ENCODE data around the gene ZC3H4. TPM values are rescaled to one million over a fixed set of nuclear protein-coding genes. Genes with fewer than 3 reads are reported as not detected.
A peak's percentile ranks its signal among the peaks of the same experiment; 100 is the strongest.
"Not testable (repeated sequence)": the region's sequence is repeated elsewhere in the genome, so short reads cannot be mapped to it uniquely, and the experiment has no call there.

ZC3H4 gene
- total and polyA plus RNA-seq, 4 donors = 9.5 to 35.2 (median 24.4) TPM

DNA sequence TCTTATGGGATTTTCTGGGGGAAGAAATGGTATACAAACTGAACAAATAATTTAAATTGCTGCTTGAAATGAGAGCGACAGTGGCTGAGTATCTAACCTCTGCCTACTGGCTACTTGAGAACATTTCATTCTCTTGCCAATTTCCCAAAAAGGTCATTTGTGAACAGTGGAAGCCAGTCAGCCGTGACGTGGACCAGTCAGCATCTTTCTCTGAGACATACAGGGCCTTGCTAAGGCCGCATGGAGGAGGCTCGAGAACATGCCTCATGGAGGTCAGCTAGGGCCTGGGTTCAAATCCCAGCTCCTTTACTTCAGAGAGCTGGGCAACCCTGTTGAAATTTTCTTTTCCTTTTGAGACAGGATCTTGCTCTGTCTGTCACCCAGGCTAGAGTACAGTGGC, 20.3 kb downstream of the ZC3H4 start:
- Histone ChIP-seq H3K9me3 (ENCODE audit: control insufficient read depth, insufficient read depth, low read length) (no peaks in the 10 kb centered on the region), H3K27me3 (ENCODE audit: control insufficient read depth, insufficient read depth, low read length) (no peaks in the 10 kb centered on the region), H3K4me1 (ENCODE audit: control insufficient read depth, insufficient read depth, low read length) (peaks cover 42% of the 10 kb centered on the region), H3K36me3 (ENCODE audit: control insufficient read depth, insufficient read depth, low read length) (peaks cover 74% of the 10 kb centered on the region), H3K4me3 (ENCODE audit: low read depth, low read length) (no peak overlapping the region), H3K27ac (ENCODE audit: low read depth, low read length) (no peak overlapping the region)
- WGBS (ENCODE audit: insufficient coverage) = 81% methylated on average over 5 of the region's 5 CpGs
- DNase-seq (ENCODE audit: low read depth in 4 of 6, low spot score in 6 of 6) = no peak

DNA sequence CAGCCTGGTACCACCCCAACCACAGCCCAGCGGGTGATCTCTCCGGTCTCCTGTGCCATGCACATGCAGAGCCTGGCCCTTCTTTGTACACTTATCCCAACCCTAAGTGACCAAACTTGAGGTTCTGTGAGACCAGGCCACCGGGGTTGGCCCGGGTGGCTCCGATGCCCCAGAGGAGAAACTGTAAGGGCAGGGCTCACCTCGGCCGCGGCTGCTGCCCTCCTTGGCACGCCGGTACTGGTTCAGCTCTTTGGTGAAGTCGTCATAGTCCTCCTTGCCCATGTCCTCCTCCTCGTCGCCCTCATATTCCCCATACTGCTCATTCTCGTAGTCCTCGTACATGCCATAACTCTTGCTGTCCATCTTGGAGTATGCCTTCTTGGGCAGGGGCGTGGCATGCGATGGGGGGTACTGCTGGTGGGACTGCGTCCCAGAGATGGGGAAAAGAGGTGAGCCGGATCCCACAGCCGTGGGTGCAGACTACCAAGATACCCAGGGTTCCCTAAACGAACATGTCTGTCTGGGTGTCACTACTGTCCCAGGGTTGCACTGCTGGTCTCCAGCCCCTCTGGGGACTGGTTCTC, 23.7 kb downstream of the ZC3H4 start:
- H3K27me3 ChIP-seq (ENCODE audit: control insufficient read depth, insufficient read depth, low read length) = no peaks in the 10 kb centered on the region
- peaks cover 92% of the 10 kb centered on the region for H3K36me3 ChIP-seq (ENCODE audit: control insufficient read depth, insufficient read depth, low read length)
- WGBS (ENCODE audit: insufficient coverage) = 98% methylated on average over 21 of the region's 21 CpGs
- H3K4me3 ChIP-seq (ENCODE audit: low read depth, low read length) = no peak overlapping the region
- H3K4me1 ChIP-seq (ENCODE audit: control insufficient read depth, insufficient read depth, low read length) = peaks cover 10% of the 10 kb centered on the region
- no peak overlapping the region for H3K27ac ChIP-seq (ENCODE audit: low read depth, low read length)
- DNase-seq (ENCODE audit: low read depth in 4 of 6, low spot score in 6 of 6) = no peak
- H3K9me3 ChIP-seq (ENCODE audit: control insufficient read depth, insufficient read depth, low read length) = no peaks in the 10 kb centered on the region

DNA sequence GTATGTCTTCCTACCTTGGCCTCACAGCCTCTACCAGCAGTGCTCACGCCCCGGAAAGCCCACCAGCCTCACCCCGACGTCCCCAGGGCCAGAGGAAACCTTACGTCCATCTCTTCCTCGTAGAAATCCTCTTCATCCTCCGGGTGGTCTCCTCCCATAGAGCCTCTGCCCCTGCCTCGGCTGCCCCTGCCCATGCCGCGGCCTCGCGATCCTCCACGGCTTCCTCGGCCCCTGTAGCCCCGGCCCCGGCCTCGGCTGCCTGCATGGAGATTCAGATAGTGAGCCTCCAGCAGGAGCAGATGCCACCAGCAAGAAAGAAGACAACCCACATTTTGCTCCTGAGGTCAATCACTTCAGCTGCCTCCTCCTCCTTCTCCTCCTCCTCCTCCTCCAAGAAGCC, 27.3 kb downstream of the ZC3H4 start:
- Histone ChIP-seq H3K27me3 (ENCODE audit: control insufficient read depth, insufficient read depth, low read length) (no peaks in the 10 kb centered on the region), H3K27ac (ENCODE audit: low read depth, low read length) (no peak overlapping the region), H3K9me3 (ENCODE audit: control insufficient read depth, insufficient read depth, low read length) (no peaks in the 10 kb centered on the region), H3K36me3 (ENCODE audit: control insufficient read depth, insufficient read depth, low read length) (peaks cover 95% of the 10 kb centered on the region), H3K4me3 (ENCODE audit: low read depth, low read length) (no peak overlapping the region), H3K4me1 (ENCODE audit: control insufficient read depth, insufficient read depth, low read length) (no peaks in the 10 kb centered on the region)
- no peak for DNase-seq (ENCODE audit: low read depth in 4 of 6, low spot score in 6 of 6)
- 98% methylated on average over 17 of the region's 17 CpGs for WGBS (ENCODE audit: insufficient coverage)

DNA sequence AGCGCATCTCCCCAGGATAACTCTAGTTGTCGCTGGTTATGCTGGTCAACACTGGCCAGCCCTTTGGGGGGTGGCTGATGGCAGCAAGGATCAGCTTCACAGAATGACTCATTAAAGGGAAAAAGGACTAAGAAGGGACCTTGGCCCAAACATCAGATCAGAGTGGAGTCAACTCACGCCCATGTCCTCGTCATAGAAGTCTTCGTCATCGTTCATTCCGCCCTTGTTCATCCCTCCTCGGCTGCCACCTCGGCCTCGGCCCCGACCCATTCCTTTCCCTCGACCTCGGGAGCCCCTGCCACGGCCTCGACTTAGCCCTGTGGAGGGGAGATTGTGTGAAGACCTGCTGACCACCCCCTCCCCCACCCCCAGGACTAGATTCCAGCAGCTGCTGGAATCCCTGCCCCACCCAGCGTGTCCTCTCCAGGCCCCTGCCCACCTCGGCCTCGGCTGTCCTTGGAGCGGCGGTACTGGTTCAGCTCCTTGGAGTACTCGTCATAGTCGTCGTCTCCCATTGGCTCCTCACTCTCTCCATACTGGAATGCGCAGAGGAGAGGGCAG, 28.6 kb downstream of the ZC3H4 start:
- no peak overlapping the region for H3K27ac ChIP-seq (ENCODE audit: low read depth, low read length)
- H3K27me3 ChIP-seq (ENCODE audit: control insufficient read depth, insufficient read depth, low read length) = no peaks in the 10 kb centered on the region
- WGBS (ENCODE audit: insufficient coverage) = 95% methylated on average over 17 of the region's 24 CpGs
- no peak overlapping the region for H3K4me3 ChIP-seq (ENCODE audit: low read depth, low read length)
- H3K36me3 ChIP-seq (ENCODE audit: control insufficient read depth, insufficient read depth, low read length) = peaks cover 96% of the 10 kb centered on the region
- no peak for DNase-seq (ENCODE audit: low read depth in 4 of 6, low spot score in 6 of 6)
- no peaks in the 10 kb centered on the region for H3K9me3 ChIP-seq (ENCODE audit: control insufficient read depth, insufficient read depth, low read length)
- H3K4me1 ChIP-seq (ENCODE audit: control insufficient read depth, insufficient read depth, low read length) = no peaks in the 10 kb centered on the region

DNA sequence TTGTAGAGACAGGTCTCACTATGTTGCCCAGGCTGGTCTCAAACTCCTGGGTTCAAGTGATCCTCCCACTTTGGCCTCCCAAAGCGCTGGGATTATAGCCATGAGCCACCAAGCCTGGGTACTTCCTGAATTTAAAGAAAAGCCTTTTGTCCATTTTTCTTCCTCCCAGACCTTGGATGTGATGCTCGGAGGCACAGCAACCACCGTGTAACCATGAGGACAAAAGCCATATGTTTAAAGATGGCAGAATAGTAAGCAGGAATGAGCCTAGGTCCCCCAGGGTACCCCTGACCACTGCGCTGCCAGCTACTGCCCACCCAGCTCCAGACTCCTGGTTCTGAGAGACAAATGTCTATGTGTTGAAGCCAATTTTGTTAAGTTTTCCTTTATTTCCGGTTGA, 31.1 kb downstream of the ZC3H4 start:
- Histone ChIP-seq H3K27me3 (ENCODE audit: control insufficient read depth, insufficient read depth, low read length) (no peaks in the 10 kb centered on the region), H3K27ac (ENCODE audit: low read depth, low read length) (no peak overlapping the region), H3K4me1 (ENCODE audit: control insufficient read depth, insufficient read depth, low read length) (no peaks in the 10 kb centered on the region), H3K4me3 (ENCODE audit: low read depth, low read length) (no peak overlapping the region), H3K9me3 (ENCODE audit: control insufficient read depth, insufficient read depth, low read length) (no peaks in the 10 kb centered on the region), H3K36me3 (ENCODE audit: control insufficient read depth, insufficient read depth, low read length) (peaks cover 92% of the 10 kb centered on the region)
- no peak for DNase-seq (ENCODE audit: low read depth in 4 of 6, low spot score in 6 of 6)
- 90% methylated on average over 2 of the region's 5 CpGs for WGBS (ENCODE audit: insufficient coverage)

DNA sequence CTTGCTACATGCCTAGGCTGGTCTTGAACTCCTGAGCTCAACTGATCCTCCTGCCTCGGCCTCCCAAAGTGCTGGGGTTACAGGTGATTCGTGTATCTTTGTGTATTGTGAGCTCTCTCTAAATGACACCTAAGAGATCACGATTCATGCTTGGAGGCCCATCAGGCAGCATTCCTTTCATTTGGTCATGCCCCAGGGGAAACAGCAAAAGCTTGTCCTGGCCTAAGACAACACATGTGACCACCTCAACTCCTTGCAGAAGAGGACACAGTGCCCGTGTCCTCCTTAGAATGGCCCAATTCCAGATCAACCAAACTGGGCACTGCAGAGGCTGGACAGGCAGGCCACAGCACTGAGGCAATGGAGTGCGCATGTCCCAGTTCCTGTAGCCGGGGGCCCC, 32.5 kb downstream of the ZC3H4 start:
- H3K27me3 ChIP-seq (ENCODE audit: control insufficient read depth, insufficient read depth, low read length) = no peaks in the 10 kb centered on the region
- no peak for DNase-seq (ENCODE audit: low read depth in 4 of 6, low spot score in 6 of 6)
- peaks cover 3% of the 10 kb centered on the region for H3K4me1 ChIP-seq (ENCODE audit: control insufficient read depth, insufficient read depth, low read length)
- 88% methylated on average over 6 of the region's 6 CpGs for WGBS (ENCODE audit: insufficient coverage)
- peaks cover 94% of the 10 kb centered on the region for H3K36me3 ChIP-seq (ENCODE audit: control insufficient read depth, insufficient read depth, low read length)
- no peak overlapping the region for H3K27ac ChIP-seq (ENCODE audit: low read depth, low read length)
- H3K9me3 ChIP-seq (ENCODE audit: control insufficient read depth, insufficient read depth, low read length) = no peaks in the 10 kb centered on the region
- no peak overlapping the region for H3K4me3 ChIP-seq (ENCODE audit: low read depth, low read length)

DNA sequence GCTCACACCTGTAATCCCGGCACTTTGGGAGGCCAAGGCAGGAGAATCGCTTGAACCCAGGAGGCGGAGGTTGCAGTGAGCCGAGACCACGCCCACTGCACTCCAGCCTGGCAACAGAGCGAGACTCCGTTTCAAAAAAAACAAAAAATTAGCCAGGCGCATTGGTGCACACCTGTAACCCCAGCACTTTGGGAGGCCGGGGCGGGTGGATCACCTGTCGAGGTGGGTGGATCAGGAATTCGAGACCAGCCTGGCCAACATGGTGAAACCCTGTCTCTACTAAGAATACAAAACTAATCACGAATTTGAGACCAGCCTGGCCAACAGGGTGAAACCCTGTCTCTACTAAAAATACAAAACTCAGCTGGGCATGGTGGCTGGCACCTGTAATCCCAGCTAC, 35.2 kb downstream of the ZC3H4 start:
- not testable (repeated sequence) for H3K9me3 ChIP-seq (ENCODE audit: control insufficient read depth, insufficient read depth, low read length); H3K27ac ChIP-seq (ENCODE audit: low read depth, low read length); DNase-seq (ENCODE audit: low read depth in 4 of 6, low spot score in 6 of 6); H3K4me3 ChIP-seq (ENCODE audit: low read depth, low read length); H3K27me3 ChIP-seq (ENCODE audit: control insufficient read depth, insufficient read depth, low read length)
- WGBS (ENCODE audit: insufficient coverage) = 98% methylated on average over 12 of the region's 13 CpGs
- Histone ChIP-seq H3K4me1 (ENCODE audit: control insufficient read depth, insufficient read depth, low read length) (peaks cover 16% of the 10 kb centered on the region), H3K36me3 (ENCODE audit: control insufficient read depth, insufficient read depth, low read length) (peaks cover 95% of the 10 kb centered on the region)

DNA sequence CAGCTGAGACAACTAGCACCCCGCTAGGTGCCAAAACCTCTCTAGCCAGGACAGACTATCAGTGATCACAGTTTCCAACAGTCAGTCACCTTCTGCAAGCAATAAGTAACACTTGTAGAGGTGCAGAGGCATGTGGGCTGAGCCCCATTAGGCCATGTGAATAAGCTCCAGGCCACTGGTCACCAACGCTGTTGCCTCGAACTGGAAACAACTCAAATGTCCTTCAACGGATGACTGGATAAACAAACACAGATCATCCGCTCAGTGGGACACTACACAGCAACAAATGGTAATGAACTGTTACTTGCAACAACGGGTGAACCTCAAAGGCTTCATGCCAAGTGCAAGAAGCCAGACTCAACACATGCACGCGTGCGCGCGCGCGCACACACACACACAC, 37.6 kb downstream of the ZC3H4 start:
- Histone ChIP-seq H3K27me3 (ENCODE audit: control insufficient read depth, insufficient read depth, low read length) (no peaks in the 10 kb centered on the region), H3K4me3 (ENCODE audit: low read depth, low read length) (no peak overlapping the region), H3K4me1 (ENCODE audit: control insufficient read depth, insufficient read depth, low read length) (peaks cover 16% of the 10 kb centered on the region), H3K27ac (ENCODE audit: low read depth, low read length) (no peak overlapping the region), H3K36me3 (ENCODE audit: control insufficient read depth, insufficient read depth, low read length) (peaks cover 95% of the 10 kb centered on the region), H3K9me3 (ENCODE audit: control insufficient read depth, insufficient read depth, low read length) (no peaks in the 10 kb centered on the region)
- peak in 2 of 6 donors; percentile 9 to 38 for DNase-seq (ENCODE audit: low read depth in 4 of 6, low spot score in 6 of 6)
- 37% methylated on average over 5 of the region's 13 CpGs for WGBS (ENCODE audit: insufficient coverage)

DNA sequence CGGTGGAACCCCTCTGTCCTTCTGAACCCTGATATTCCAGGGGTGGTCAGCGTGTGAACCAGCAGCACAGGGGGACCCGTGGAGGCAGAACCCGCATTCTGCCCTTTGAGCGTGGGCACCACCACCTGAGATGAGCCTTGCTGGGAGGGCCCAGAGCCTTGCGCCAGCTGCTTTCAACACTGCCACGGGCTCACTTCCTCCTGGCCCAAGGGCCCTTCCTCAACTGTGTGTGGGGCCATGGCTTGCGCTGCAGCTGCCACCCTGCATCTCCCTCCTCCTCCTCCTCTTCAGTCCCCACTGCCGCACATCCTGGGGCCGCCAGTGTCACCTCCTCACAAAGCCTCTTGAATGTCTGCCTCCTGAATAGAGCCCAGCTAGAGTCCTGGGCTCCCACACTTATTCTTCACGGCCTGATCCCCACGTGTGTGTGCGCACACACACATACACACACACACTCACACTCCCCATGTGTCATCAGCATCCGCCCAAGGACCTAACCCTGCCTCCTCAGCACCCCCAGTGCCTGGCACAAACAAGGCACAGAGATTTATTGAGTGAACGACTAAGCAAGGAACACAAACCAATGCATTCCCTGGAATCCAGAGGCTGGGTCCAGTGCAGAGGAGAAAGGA, 38.3 kb downstream of the ZC3H4 start:
- peaks cover 16% of the 10 kb centered on the region for H3K4me1 ChIP-seq (ENCODE audit: control insufficient read depth, insufficient read depth, low read length)
- H3K27ac ChIP-seq (ENCODE audit: low read depth, low read length) = no peak overlapping the region
- 75% methylated on average over 15 of the region's 15 CpGs for WGBS (ENCODE audit: insufficient coverage)
- no peak overlapping the region for H3K4me3 ChIP-seq (ENCODE audit: low read depth, low read length)
- H3K27me3 ChIP-seq (ENCODE audit: control insufficient read depth, insufficient read depth, low read length) = no peaks in the 10 kb centered on the region
- DNase-seq (ENCODE audit: low read depth in 4 of 6, low spot score in 6 of 6) = no peak
- peaks cover 95% of the 10 kb centered on the region for H3K36me3 ChIP-seq (ENCODE audit: control insufficient read depth, insufficient read depth, low read length)
- no peaks in the 10 kb centered on the region for H3K9me3 ChIP-seq (ENCODE audit: control insufficient read depth, insufficient read depth, low read length)

DNA sequence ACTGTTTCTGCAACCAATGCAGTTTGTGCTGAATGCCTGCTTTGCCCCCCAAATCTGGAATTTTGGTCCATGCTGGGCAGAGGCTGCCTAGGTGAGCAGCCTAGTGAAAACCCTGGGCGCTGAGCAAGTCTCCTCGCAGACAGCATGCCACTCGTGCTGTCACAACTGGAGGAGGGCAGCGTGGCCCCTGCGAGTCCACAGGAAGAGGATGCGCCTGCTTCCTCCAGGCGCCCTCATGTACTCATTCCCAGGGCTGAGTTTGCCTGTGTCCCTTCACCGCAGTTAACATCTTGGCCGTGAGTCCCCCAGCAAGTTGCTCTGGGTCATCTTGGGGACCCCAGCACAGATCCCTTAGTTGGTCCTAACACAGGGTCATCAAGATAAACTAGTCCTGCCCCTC, 39.0 kb downstream of the ZC3H4 start:
- WGBS (ENCODE audit: insufficient coverage) = 89% methylated on average over 9 of the region's 9 CpGs
- Histone ChIP-seq H3K27ac (ENCODE audit: low read depth, low read length) (no peak overlapping the region), H3K36me3 (ENCODE audit: control insufficient read depth, insufficient read depth, low read length) (peaks cover 95% of the 10 kb centered on the region), H3K4me3 (ENCODE audit: low read depth, low read length) (no peak overlapping the region), H3K4me1 (ENCODE audit: control insufficient read depth, insufficient read depth, low read length) (peaks cover 16% of the 10 kb centered on the region), H3K27me3 (ENCODE audit: control insufficient read depth, insufficient read depth, low read length) (no peaks in the 10 kb centered on the region), H3K9me3 (ENCODE audit: control insufficient read depth, insufficient read depth, low read length) (no peaks in the 10 kb centered on the region)
- no peak for DNase-seq (ENCODE audit: low read depth in 4 of 6, low spot score in 6 of 6)
